Endothelial cell of umbilical vein (primary cell): ENCODE data around the gene NDUFB4.

ENCODE experiments used
- EZH2 ChIP-seq: IDR thresholded peaks from 2 replicates; pipeline ENCODE4 v1.6.1; 2012; ENCODE audit warnings: borderline replicate concordance, low read depth, mild to moderate bottlenecking, moderate library complexity, low read length, inconsistent platforms; ENCODE audit not compliant: severe bottlenecking
- FOS ChIP-seq: IDR thresholded peaks from 2 replicates; pipeline ENCODE4 v1.6.1; 2011; ENCODE audit warnings: mild to moderate bottlenecking, low read length, moderate library complexity, borderline replicate concordance; ENCODE audit not compliant: insufficient read depth
- MYC ChIP-seq: IDR thresholded peaks from one replicate; pipeline ENCODE4 v1.6.1; 2011; ENCODE audit warnings: mild to moderate bottlenecking, low read depth, low read length
- POLR2A ChIP-seq: IDR thresholded peaks from 2 replicates; pipeline ENCODE4 v1.6.1; 2012; ENCODE audit warnings: low read depth, mild to moderate bottlenecking, control low read depth, low read length
- POLR2AphosphoS5 ChIP-seq: IDR thresholded peaks from 2 replicates; pipeline ENCODE4 v1.6.1; 2012; ENCODE audit warnings: low read depth, mild to moderate bottlenecking, control low read depth, low read length, moderate library complexity; ENCODE audit not compliant: insufficient read depth
- TF ChIP-seq, protein P1 (sequence below), 2 donors: IDR thresholded peaks; 1 replicate in 1 of 2; 2 replicates in 1 of 2; pipeline ENCODE4 v1.5.1; 2011; ENCODE audit warnings: low read length in 2 of 2, mild to moderate bottlenecking in 2 of 2, moderate library complexity in 2 of 2, control low read depth in 1 of 2, inconsistent platforms in 1 of 2, low read depth in 1 of 2; ENCODE audit not compliant: insufficient read depth in 1 of 2; ENCODE audit errors: extremely low read depth in 1 of 2

GRCh38 chr3:120604382-120604781 lies 8.2 kb downstream of the NDUFB4 start:
- TF ChIP-seq, protein P1, sequence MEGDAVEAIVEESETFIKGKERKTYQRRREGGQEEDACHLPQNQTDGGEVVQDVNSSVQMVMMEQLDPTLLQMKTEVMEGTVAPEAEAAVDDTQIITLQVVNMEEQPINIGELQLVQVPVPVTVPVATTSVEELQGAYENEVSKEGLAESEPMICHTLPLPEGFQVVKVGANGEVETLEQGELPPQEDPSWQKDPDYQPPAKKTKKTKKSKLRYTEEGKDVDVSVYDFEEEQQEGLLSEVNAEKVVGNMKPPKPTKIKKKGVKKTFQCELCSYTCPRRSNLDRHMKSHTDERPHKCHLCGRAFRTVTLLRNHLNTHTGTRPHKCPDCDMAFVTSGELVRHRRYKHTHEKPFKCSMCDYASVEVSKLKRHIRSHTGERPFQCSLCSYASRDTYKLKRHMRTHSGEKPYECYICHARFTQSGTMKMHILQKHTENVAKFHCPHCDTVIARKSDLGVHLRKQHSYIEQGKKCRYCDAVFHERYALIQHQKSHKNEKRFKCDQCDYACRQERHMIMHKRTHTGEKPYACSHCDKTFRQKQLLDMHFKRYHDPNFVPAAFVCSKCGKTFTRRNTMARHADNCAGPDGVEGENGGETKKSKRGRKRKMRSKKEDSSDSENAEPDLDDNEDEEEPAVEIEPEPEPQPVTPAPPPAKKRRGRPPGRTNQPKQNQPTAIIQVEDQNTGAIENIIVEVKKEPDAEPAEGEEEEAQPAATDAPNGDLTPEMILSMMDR (IDR thresholded peaks at IDR 0.05; ENCODE audit: extremely low read depth in 1 of 2, insufficient read depth in 1 of 2, low read depth in 1 of 2, low read length in 2 of 2) = no peak
- TF ChIP-seq POLR2A = no peak
- no peak for TF ChIP-seq POLR2AphosphoS5
- no peak for TF ChIP-seq EZH2
- no peak for TF ChIP-seq MYC
- no peak for TF ChIP-seq FOS
